Liver (tissue), 3 donors: ENCODE data around the gene USH2A.

Source experiments
- ATF3 ChIP-seq: IDR thresholded peaks from 2 replicates; pipeline ENCODE4 v1.6.1; 2016; ENCODE audit warnings: antibody characterized with exemption
- CTCF ChIP-seq: fragments of 150-350 bp; IDR thresholded peaks from 2 replicates; pipeline ENCODE4 v1.5.1; 2017; ENCODE audit warnings: improper control_type of control experiment, low read depth, low read length; ENCODE audit not compliant: missing input control
- RAD21 ChIP-seq, 2 donors: IDR thresholded peaks; 2 replicates each; pipeline ENCODE4 v1.6.1; 2016; ENCODE audit warnings: antibody characterized with exemption in 2 of 2, mild to moderate bottlenecking in 2 of 2
- ZBTB33 ChIP-seq: IDR thresholded peaks from 2 replicates; pipeline ENCODE4 v1.6.1; 2016; ENCODE audit warnings: antibody characterized with exemption
- donor health status: healthy.
- donor health status: healthy.

- TF ChIP-seq ZBTB33 (no peak), CTCF (no peak), ATF3 (no peak), RAD21 (IDR thresholded peaks at IDR 0.05) (no peak)
Observed at GRCh38 chr1:216270086-216270773, 153.0 kb downstream of the USH2A start.
